Endothelial cell of umbilical vein (primary cell): Measurements from ENCODE around the gene CHURC1. TPM values are rescaled to one million over a fixed set of nuclear protein-coding genes. Genes with fewer than 3 reads are reported as not detected.

Experiments
- BruUV-seq: library from RNA; stranded (reverse); fragments of 400-500 nt; replicated peaks from 2 replicates; lab custom pipeline; 2021; lab: Mats Ljungman, UMichigan
- CTCF ChIA-PET: fragments of 300-600, 350-600 bp; sonication (Branson Sonifier 250); formaldehyde crosslinking; loops from one replicate; lab custom pipeline; 2021; ENCODE audit warnings: antibody characterized with exemption, inconsistent platforms; lab: Charles Lee
- POLR2A ChIA-PET: fragments of 300-600, 350-600 bp; sonication (Branson Sonifier 250); formaldehyde crosslinking; loops from one replicate; lab custom pipeline; 2021; ENCODE audit warnings: antibody characterized with exemption, inconsistent platforms; lab: Charles Lee
- DNase-seq: peaks from one replicate; pipeline ENCODE4 v3.0.0-alpha.2; 2011; ENCODE audit warnings: low read depth, low spot score
- FAIRE-seq: peaks from 2 replicates; lab custom pipeline; 2011; peaks lifted over from hg19 to GRCh38; lab: Jason Lieb, UNC
- H2AFZ ChIP-seq: 2 replicates; pipeline ENCODE4 v1.6.0; 2012; ENCODE audit warnings: low read depth, low read length, control low read depth, inconsistent platforms
- H3K27ac ChIP-seq: 2 replicates; pipeline ENCODE4 v1.5.1; 2011; ENCODE audit warnings: low read depth, mild to moderate bottlenecking, control low read depth, low read length, moderate library complexity; ENCODE audit not compliant: insufficient read depth
- H3K27me3 ChIP-seq, 2 experiments: 2 replicates each; pipeline versions ENCODE4 v1.6.0 to v1.6.1; 2011; ENCODE audit warnings: low read length in 2 of 2, mixed read lengths in 1 of 2; ENCODE audit not compliant: control insufficient read depth in 2 of 2, insufficient read depth in 2 of 2
- H3K36me3 ChIP-seq, 2 experiments: 2 replicates in 1 of 2; 3 replicates in 1 of 2; pipeline ENCODE4 v1.5.1; 2011; ENCODE audit warnings: low read length in 2 of 2, mild to moderate bottlenecking in 1 of 2, moderate library complexity in 1 of 2; ENCODE audit not compliant: control insufficient read depth in 2 of 2, insufficient read depth in 2 of 2; ENCODE audit errors: extremely low read depth in 1 of 2
- H3K4me1 ChIP-seq: 3 replicates; pipeline ENCODE4 v1.5.1; 2011; ENCODE audit warnings: mild to moderate bottlenecking, low read length; ENCODE audit not compliant: control insufficient read depth, insufficient read depth; ENCODE audit errors: extremely low read depth
- H3K4me2 ChIP-seq: 2 replicates; pipeline ENCODE4 v1.6.1; 2011; ENCODE audit warnings: low read length, control low read depth, mixed read lengths; ENCODE audit not compliant: insufficient read depth
- H3K4me3 ChIP-seq, 3 experiments: fragments of 200-600 bp in 1 of 3; sonication (generic), shearing (Covaris generic) in 1 of 3; replicated peaks in 1 of 3; 2 replicates each; pipeline ENCODE4 v1.5.1; 2011 to 2016; ENCODE audit warnings: control low read depth in 3 of 3, low read length in 3 of 3, mild to moderate bottlenecking in 2 of 3, inconsistent platforms in 1 of 3, low read depth in 1 of 3, moderate library complexity in 1 of 3; ENCODE audit not compliant: insufficient read depth in 1 of 3
- H3K79me2 ChIP-seq: 2 replicates; pipeline ENCODE4 v1.6.0; 2012; ENCODE audit warnings: low read length, inconsistent platforms; ENCODE audit not compliant: control insufficient read depth, insufficient read depth
- H3K9ac ChIP-seq: replicated peaks from 2 replicates; pipeline ENCODE3; 2011; ENCODE audit warnings: low read length, control low read depth; ENCODE audit not compliant: insufficient read depth; ENCODE audit errors: extremely low read depth
- H3K9me1 ChIP-seq: replicated peaks from 3 replicates; pipeline ENCODE4 v1.6.0; 2011; ENCODE audit warnings: mild to moderate bottlenecking, low read length; ENCODE audit not compliant: control insufficient read depth, insufficient read depth; ENCODE audit errors: extremely low read depth
- H3K9me3 ChIP-seq: replicated peaks from 2 replicates; pipeline ENCODE4 v1.5.1; 2012; ENCODE audit warnings: low read length, inconsistent platforms; ENCODE audit not compliant: control insufficient read depth, insufficient read depth
- H4K20me1 ChIP-seq: replicated peaks from 2 replicates; pipeline ENCODE3; 2011; ENCODE audit warnings: mild to moderate bottlenecking, low read length; ENCODE audit not compliant: control insufficient read depth, insufficient read depth; ENCODE audit errors: extremely low read depth
- CTCF ChIP-seq, 2 donors: IDR thresholded peaks; 1 replicate in 1 of 2; 2 replicates in 1 of 2; pipeline ENCODE4 v1.5.1; 2011; ENCODE audit warnings: low read length in 2 of 2, mild to moderate bottlenecking in 2 of 2, moderate library complexity in 2 of 2, control low read depth in 1 of 2, inconsistent platforms in 1 of 2, low read depth in 1 of 2; ENCODE audit not compliant: insufficient read depth in 1 of 2; ENCODE audit errors: extremely low read depth in 1 of 2
- EZH2 ChIP-seq: IDR thresholded peaks from 2 replicates; pipeline ENCODE4 v1.6.1; 2012; ENCODE audit warnings: borderline replicate concordance, low read depth, mild to moderate bottlenecking, moderate library complexity, low read length, inconsistent platforms; ENCODE audit not compliant: severe bottlenecking
- FOS ChIP-seq: IDR thresholded peaks from 2 replicates; pipeline ENCODE4 v1.6.1; 2011; ENCODE audit warnings: mild to moderate bottlenecking, low read length, moderate library complexity, borderline replicate concordance; ENCODE audit not compliant: insufficient read depth
- GATA2 ChIP-seq: IDR thresholded peaks from 2 replicates; pipeline ENCODE4 v1.7.0; 2011; ENCODE audit warnings: low read depth, mild to moderate bottlenecking, moderate library complexity, mixed read lengths, low read length; ENCODE audit not compliant: insufficient read length, insufficient read depth
- JUN ChIP-seq: IDR thresholded peaks from 2 replicates; pipeline ENCODE4 v1.6.1; 2011; ENCODE audit warnings: borderline replicate concordance, low read depth; ENCODE audit not compliant: insufficient read length, insufficient read depth
- MAX ChIP-seq: IDR thresholded peaks from 2 replicates; pipeline ENCODE4 v1.6.1; 2011; ENCODE audit not compliant: insufficient read depth, insufficient read length
- MYC ChIP-seq: IDR thresholded peaks from one replicate; pipeline ENCODE4 v1.6.1; 2011; ENCODE audit warnings: mild to moderate bottlenecking, low read depth, low read length
- POLR2A ChIP-seq: IDR thresholded peaks from 2 replicates; pipeline ENCODE4 v1.6.1; 2012; ENCODE audit warnings: low read depth, mild to moderate bottlenecking, control low read depth, low read length
- POLR2AphosphoS5 ChIP-seq: IDR thresholded peaks from 2 replicates; pipeline ENCODE4 v1.6.1; 2012; ENCODE audit warnings: low read depth, mild to moderate bottlenecking, control low read depth, low read length, moderate library complexity; ENCODE audit not compliant: insufficient read depth
- dilution Hi-C: fragments of 300-500 bp; cut with MboI; formaldehyde crosslinking; loops from one replicate; pipeline ENCODE4 v1.15.0; 2019; ENCODE audit warnings: low sequenced_read_pairs; ENCODE audit not compliant: extremely low pct_ligation_motif_present
- intact Hi-C: fragments of 100-400 bp; cut with micrococcal nuclease; formaldehyde crosslinking; loops from one replicate; pipeline ENCODE4 v1.10.0; 2022
- polyA plus RNA-seq, 4 experiments: library from polyadenylated mRNA; depleted of rRNA in 3 of 4; stranded (reverse) in 3 of 4; unstranded in 1 of 4; fragments of >200 nt; gene quantifications; 2 replicates each; pipeline versions ENCODE4 v1.2.1 to v1.2.3, GENCODE V29; 2011 to 2012; ENCODE audit warnings: missing spikeins in 1 of 4
- total RNA-seq: library from RNA; stranded (reverse); gene quantifications from 2 replicates; pipeline ENCODE4 v1.2.3, GENCODE V29; 2021

Gene CHURC1
- total and polyA plus RNA-seq, 2 donors (not counting 3 experiments of a cell fraction or from before 2014, with no cell fraction given), result 44.4 to 62.2 TPM

GRCh38 chr14:64966976-64967375 lies 52.7 kb downstream of the CHURC1 start:
- BruUV-seq, result no TSS peak
- POLR2A ChIA-PET, result no interaction called here

More at GRCh38 chr14:64966976-64967375, 52.7 kb downstream of the CHURC1 start:
- Histone ChIP-seq H3K4me3 (no peak overlapping the region), H3K36me3 (no peaks in the 10 kb centered on the region), H3K79me2 (no peaks in the 10 kb centered on the region), H3K4me1 (peaks cover 14% of the 10 kb centered on the region), H4K20me1 (no peaks in the 10 kb centered on the region), H3K9ac (no peak overlapping the region), H3K4me2 (no peak overlapping the region), H3K9me3 (no peaks in the 10 kb centered on the region), H3K27ac (no peak overlapping the region), H3K9me1 (no peaks in the 10 kb centered on the region), H3K27me3 (no peaks in the 10 kb centered on the region), H2AFZ (no peak overlapping the region)
- DNase-seq, result no peak
- no peak for FAIRE-seq
- dilution Hi-C loops, result no loop called here
- no peak for TF ChIP-seq MAX
- TF ChIP-seq POLR2AphosphoS5, result no peak
- no peak for TF ChIP-seq FOS
- TF ChIP-seq EZH2, result no peak
- no peak for TF ChIP-seq POLR2A
- no peak for TF ChIP-seq CTCF (IDR thresholded peaks at IDR 0.05; ENCODE audit: extremely low read depth in 1 of 2, insufficient read depth in 1 of 2, low read depth in 1 of 2, low read length in 2 of 2)
- TF ChIP-seq MYC, result no peak
- no peak for TF ChIP-seq GATA2
- no peak for TF ChIP-seq JUN
- CTCF ChIA-PET, result no interaction called here
- intact Hi-C loops, result no loop called here
